ENCODE data around the gene JCAD. TPM values are rescaled to one million over a fixed set of nuclear protein-coding genes. Genes with fewer than 3 reads are reported as not detected.

The JCAD gene
- total RNA-seq, 4 donors from 2014 or later = 30.0 to 65.3 (median 44.2) TPM

DNA sequence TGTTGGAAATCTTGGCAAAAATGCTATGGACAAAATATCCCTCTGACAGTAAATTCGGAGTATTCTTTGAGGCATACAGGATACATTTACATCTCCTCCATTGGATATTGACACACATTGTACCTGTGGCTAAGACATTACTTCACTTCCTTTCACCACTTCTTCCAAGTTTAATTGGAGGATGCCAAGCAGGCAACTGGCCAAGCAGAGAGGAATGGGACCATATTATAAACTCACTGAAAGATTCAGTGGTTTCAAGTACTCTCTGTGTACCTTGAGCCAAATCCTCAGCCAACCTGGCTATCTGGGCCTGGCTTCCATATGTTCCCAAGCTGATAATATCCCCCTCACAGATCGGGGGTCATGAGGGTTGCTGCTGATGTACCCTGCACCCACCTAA is 14.7 kb upstream of the JCAD start:
- WGBS, 2 donors = 91 to 97% methylated on average over 2 of the region's 2 CpGs
- DNase-seq (ENCODE audit: low spot score in 2 of 2) = no peak
- no peak for TF ChIP-seq POLR2A (IDR thresholded peaks at IDR 0.05)
- TF ChIP-seq, protein P1, sequence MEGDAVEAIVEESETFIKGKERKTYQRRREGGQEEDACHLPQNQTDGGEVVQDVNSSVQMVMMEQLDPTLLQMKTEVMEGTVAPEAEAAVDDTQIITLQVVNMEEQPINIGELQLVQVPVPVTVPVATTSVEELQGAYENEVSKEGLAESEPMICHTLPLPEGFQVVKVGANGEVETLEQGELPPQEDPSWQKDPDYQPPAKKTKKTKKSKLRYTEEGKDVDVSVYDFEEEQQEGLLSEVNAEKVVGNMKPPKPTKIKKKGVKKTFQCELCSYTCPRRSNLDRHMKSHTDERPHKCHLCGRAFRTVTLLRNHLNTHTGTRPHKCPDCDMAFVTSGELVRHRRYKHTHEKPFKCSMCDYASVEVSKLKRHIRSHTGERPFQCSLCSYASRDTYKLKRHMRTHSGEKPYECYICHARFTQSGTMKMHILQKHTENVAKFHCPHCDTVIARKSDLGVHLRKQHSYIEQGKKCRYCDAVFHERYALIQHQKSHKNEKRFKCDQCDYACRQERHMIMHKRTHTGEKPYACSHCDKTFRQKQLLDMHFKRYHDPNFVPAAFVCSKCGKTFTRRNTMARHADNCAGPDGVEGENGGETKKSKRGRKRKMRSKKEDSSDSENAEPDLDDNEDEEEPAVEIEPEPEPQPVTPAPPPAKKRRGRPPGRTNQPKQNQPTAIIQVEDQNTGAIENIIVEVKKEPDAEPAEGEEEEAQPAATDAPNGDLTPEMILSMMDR (IDR thresholded peaks at IDR 0.05) = no peak
- TF ChIP-seq EP300 (IDR thresholded peaks at IDR 0.05) = no peak
- Histone ChIP-seq H3K27ac (no peak overlapping the region), H3K4me1 (no peaks in the 10 kb centered on the region), H3K36me3 (no peaks in the 10 kb centered on the region), H3K4me3 (no peak overlapping the region), H3K9me3 (no peaks in the 10 kb centered on the region), H3K27me3 (no peaks in the 10 kb centered on the region)

DNA sequence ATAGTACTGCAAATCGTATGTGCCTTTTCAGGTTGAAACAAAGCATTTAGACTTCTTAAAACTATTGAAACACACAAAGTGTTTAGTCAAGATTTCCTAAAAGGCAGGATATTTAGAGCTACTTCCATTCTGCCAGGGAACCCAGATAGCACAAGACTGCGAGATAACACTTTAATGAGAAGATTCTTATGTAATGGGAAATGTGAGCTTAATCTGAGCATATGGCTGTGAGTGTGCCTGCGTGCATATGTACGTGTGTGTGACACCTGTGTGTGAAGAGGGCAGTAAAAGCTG is 14.3 kb upstream of the JCAD start:
- H3K27ac ChIP-seq = no peak overlapping the region
- no peaks in the 10 kb centered on the region for H3K4me1 ChIP-seq
- TF ChIP-seq, protein P1 (IDR thresholded peaks at IDR 0.05) = no peak
- TF ChIP-seq EP300 (IDR thresholded peaks at IDR 0.05) (no peak), POLR2A (IDR thresholded peaks at IDR 0.05) (no peak)
- DNase-seq (ENCODE audit: low spot score in 2 of 2) = no peak
- WGBS, 2 donors = 86 to 90% methylated on average over 4 of the region's 4 CpGs
- H3K9me3 ChIP-seq = no peaks in the 10 kb centered on the region
- no peaks in the 10 kb centered on the region for H3K36me3 ChIP-seq
- no peak overlapping the region for H3K4me3 ChIP-seq
- no peaks in the 10 kb centered on the region for H3K27me3 ChIP-seq

DNA sequence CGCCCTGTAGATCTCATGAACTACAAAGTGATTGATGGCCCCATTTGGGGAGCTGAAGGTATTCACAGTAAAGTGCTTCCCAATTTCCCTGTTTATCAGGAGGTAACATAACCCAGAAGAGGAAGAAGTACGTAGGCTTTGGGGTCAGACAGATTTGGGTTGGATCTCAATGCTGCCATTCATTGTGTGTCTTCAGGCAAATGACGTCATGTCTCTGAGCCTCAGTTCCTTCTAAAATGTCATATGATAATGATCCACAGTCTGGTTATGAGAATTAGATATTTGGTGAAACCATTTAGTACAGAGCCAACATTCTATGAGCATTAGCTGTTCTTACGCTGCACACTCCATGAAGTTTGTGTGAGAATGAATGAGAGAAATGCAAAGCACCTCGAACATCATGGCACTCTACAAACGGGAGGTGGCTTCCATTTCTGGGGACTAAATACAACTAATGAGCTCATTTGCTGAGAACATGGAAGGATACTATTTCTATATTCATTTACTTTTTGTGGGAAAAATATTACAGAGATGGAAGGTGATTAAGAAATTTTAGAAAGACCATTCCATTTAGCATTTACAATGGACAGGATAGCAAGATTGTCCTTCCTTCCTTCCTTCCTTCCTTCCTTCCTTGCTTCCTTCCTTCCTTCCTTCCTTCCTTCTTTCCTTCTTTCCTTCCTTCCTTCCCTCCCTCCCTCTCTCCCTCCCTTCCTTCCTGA is 13.8 kb upstream of the JCAD start:
- Histone ChIP-seq H3K4me3 (no peak overlapping the region), H3K36me3 (no peaks in the 10 kb centered on the region), H3K27ac (no peak overlapping the region), H3K9me3 (no peaks in the 10 kb centered on the region), H3K4me1 (no peaks in the 10 kb centered on the region), H3K27me3 (no peaks in the 10 kb centered on the region)
- no peak for DNase-seq (ENCODE audit: low spot score in 2 of 2)
- WGBS, 2 donors = 65 to 68% methylated on average over 5 to 6 of the region's 6 CpGs
- TF ChIP-seq EP300 (IDR thresholded peaks at IDR 0.05) (no peak), POLR2A (IDR thresholded peaks at IDR 0.05) (no peak)
- TF ChIP-seq, protein P1 (IDR thresholded peaks at IDR 0.05) = no peak

DNA sequence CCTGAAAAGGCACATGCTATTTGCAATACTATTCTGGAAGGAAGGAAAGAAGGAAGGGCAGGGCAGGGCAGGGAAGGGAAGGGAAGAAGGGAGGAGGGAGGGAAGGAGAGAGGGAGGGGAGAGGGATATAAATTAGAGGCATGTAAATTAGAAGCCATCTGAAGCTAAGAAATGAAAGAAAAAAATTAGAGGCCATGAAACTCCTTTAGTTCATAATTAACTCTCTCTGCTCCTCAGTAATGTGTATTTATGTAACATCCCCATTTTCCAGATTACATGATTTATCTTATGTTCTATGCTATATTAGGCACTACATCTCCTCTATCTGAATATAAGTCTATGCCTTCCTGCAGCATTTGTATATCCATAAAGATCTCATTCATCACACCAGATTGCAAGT is 12.7 kb upstream of the JCAD start:
- no peak overlapping the region for H3K27ac ChIP-seq
- DNase-seq (ENCODE audit: low spot score in 2 of 2) = no peak
- no peak overlapping the region for H3K4me3 ChIP-seq

DNA sequence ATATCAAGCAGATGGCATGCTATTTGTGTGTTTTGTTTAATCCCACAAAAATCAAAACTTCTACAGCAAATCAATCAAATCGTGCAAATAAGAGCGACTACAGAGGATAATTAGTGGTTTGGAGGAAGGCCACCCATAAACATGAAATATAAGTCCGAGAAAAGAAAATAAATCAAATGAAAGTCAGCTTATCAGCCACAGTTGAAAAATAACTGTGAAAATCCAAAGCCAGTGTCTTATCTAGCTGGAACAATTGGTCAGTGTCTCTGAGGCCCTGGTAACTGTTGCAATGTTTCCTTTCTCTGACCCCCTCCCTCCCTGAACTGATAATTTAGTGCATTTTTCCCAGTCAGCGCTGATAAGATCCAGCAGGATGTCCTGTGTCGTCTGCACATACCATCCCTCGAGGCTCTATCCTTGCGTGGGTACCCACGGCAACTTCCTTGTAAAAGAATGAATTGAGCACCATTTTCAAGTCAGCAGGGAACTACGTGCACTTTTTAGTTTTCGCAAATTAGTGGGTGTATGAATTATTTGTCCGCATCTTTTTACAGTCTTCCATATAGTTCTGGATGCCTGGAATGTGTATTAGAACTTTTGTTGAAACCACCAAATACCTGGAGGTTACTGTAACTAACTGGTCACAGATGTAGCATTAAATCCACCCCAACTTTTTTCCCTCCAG is 10.8 kb upstream of the JCAD start:
- no peaks in the 10 kb centered on the region for H3K27me3 ChIP-seq
- no peaks in the 10 kb centered on the region for H3K36me3 ChIP-seq
- DNase-seq (ENCODE audit: low spot score in 2 of 2) = no peak
- TF ChIP-seq, protein P1 (IDR thresholded peaks at IDR 0.05) = no peak
- TF ChIP-seq EP300 (IDR thresholded peaks at IDR 0.05) (no peak), POLR2A (IDR thresholded peaks at IDR 0.05) (no peak)
- H3K4me1 ChIP-seq = no peaks in the 10 kb centered on the region
- H3K27ac ChIP-seq = no peak overlapping the region
- no peaks in the 10 kb centered on the region for H3K9me3 ChIP-seq
- WGBS, 2 donors = 49% methylated on average over 11 of the region's 11 CpGs
- H3K4me3 ChIP-seq = no peak overlapping the region

More for the DNA sequence above, 12.7 kb upstream of the JCAD start:
- TF ChIP-seq POLR2A (IDR thresholded peaks at IDR 0.05) = no peak
- TF ChIP-seq EP300 (IDR thresholded peaks at IDR 0.05) = no peak
- TF ChIP-seq, protein P1 (IDR thresholded peaks at IDR 0.05) = no peak
- H3K9me3 ChIP-seq = no peaks in the 10 kb centered on the region
- no peaks in the 10 kb centered on the region for H3K27me3 ChIP-seq
- H3K4me1 ChIP-seq = no peaks in the 10 kb centered on the region
- H3K36me3 ChIP-seq = no peaks in the 10 kb centered on the region
